Activated CD4-positive, alpha-beta T cell treated with anti-CD3 and anti-CD28 coated beads, Interleukin-2, amount 50 U/mL, for 48 hours (primary cell): Measurements from ENCODE around the gene H2AZ1.
"Not testable (repeated sequence)": the region's sequence is repeated elsewhere in the genome, so short reads cannot be mapped to it uniquely, and the experiment has no call there.

Experiments used
- DNase-seq, 2 experiments: peaks; one replicate each; pipeline ENCODE4 v3.0.0-alpha.2; 2020

Gene H2AZ1

GRCh38 chr4:99949999-99950912 is at the start of gene H2AZ1:
Gene H2AZ1 (minus strand): TSS chr4:99950275. CDS start chr4:99950170, 105 bp downstream.
- DNase-seq: peak; percentile 98 to 99

GRCh38 chr4:99998062-99998867 is 48.2 kb upstream of the H2AZ1 start:
- DNase-seq: no peak

GRCh38 chr4:99991741-99992140 is 41.7 kb upstream of the H2AZ1 start:
- no peak for DNase-seq

GRCh38 chr4:99987681-99988080 is 37.6 kb upstream of the H2AZ1 start:
- no peak for DNase-seq

- DNase-seq: no peak
These were observed 36.7 kb upstream of the H2AZ1 start for GRCh38 chr4:99986792-99987191.

- DNase-seq: no peak
These were observed 33.3 kb upstream of the H2AZ1 start for GRCh38 chr4:99983289-99983943.

- DNase-seq: no peak
These were observed 29.8 kb upstream of the H2AZ1 start for GRCh38 chr4:99979872-99980271.

GRCh38 chr4:99971453-99972111 is 21.5 kb upstream of the H2AZ1 start:
- DNase-seq: no peak

GRCh38 chr4:99968330-99968729 is 18.3 kb upstream of the H2AZ1 start:
- no peak for DNase-seq

GRCh38 chr4:99966692-99967091 is 16.6 kb upstream of the H2AZ1 start:
- DNase-seq: no peak

- DNase-seq: no peak
These were observed 15.7 kb upstream of the H2AZ1 start for GRCh38 chr4:99965674-99966350.

- no peak for DNase-seq
These were observed 15.1 kb upstream of the H2AZ1 start for GRCh38 chr4:99965173-99965572.

- DNase-seq: no peak
These were observed 11.6 kb upstream of the H2AZ1 start for GRCh38 chr4:99961711-99962110.

- no peak for DNase-seq
These were observed 10.6 kb upstream of the H2AZ1 start for GRCh38 chr4:99960648-99961047.

GRCh38 chr4:99958207-99958606 is 8.1 kb upstream of the H2AZ1 start:
- DNase-seq: not testable (repeated sequence)

- DNase-seq: no peak
These were observed 809 bp upstream of the H2AZ1 start for GRCh38 chr4:99950913-99951254.

GRCh38 chr4:99949034-99949998 is 759 bp downstream of the H2AZ1 start:
- DNase-seq: peak; percentile 93 to 95

- no peak for DNase-seq
These were observed 2.5 kb downstream of the H2AZ1 start for GRCh38 chr4:99947608-99948007.

GRCh38 chr4:99947190-99947578 is 2.9 kb downstream of the H2AZ1 start:
- DNase-seq: no peak

GRCh38 chr4:99946356-99947189 is 3.5 kb downstream of the H2AZ1 start, which contains the start of gene DNAJB14:
Gene DNAJB14 (minus strand): TSS chr4:99946618. CDS start chr4:99946571, 47 bp downstream.
- DNase-seq: peak; percentile 77 to 81
